SK-N-SH (cell line): ENCODE measurements around the gene NR1D2. TPM values are rescaled to one million over a fixed set of nuclear protein-coding genes. Genes with fewer than 3 reads are reported as not detected.

Experiments used
- CTCF ChIA-PET: fragments of 300-600, 350-600 bp; formaldehyde crosslinking; extraction: SDS; loops from one replicate; lab custom pipeline; 2021; lab: Yijun Ruan, JAX
- POLR2A ChIA-PET: fragments of 350-600 bp; sonication (Branson Sonifier 250); formaldehyde crosslinking; extraction: SDS; loops from one replicate; lab custom pipeline; 2020; ENCODE audit warnings: antibody characterized with exemption, inconsistent platforms; lab: Yijun Ruan, JAX
- DNase-seq: peaks from one replicate; pipeline ENCODE4 v3.0.0; 2012
- H2AFZ ChIP-seq: fragments of 200-600 bp; sonication (generic); 2 replicates; pipeline ENCODE4 v1.8.1; 2016; ENCODE audit warnings: antibody characterized with exemption, mild to moderate bottlenecking, low read depth
- H3F3A ChIP-seq: fragments of 200-600 bp; sonication (generic); replicated peaks from 2 replicates; pipeline ENCODE3; 2016; ENCODE audit warnings: antibody characterized with exemption, mild to moderate bottlenecking; ENCODE audit not compliant: insufficient read depth
- H3K27ac ChIP-seq, 2 experiments: fragments of 200-500 bp in 1 of 2; fragments of 200-600 bp in 1 of 2; sonication (Bioruptor generic) in 1 of 2; sonication (generic), shearing (Covaris generic) in 1 of 2; 2 replicates each; pipeline versions ENCODE4 v1.5.1 to v1.6.1; 2014 to 2016; ENCODE audit warnings: low read depth in 2 of 2, inconsistent platforms in 1 of 2, low read length in 1 of 2, mild to moderate bottlenecking in 1 of 2, mixed read lengths in 1 of 2
- H3K27me3 ChIP-seq: fragments of 200-600 bp; sonication (generic), shearing (Covaris generic); 2 replicates; pipeline ENCODE4 v1.6.1; 2016; ENCODE audit warnings: mixed run types; ENCODE audit not compliant: insufficient read depth
- H3K36me3 ChIP-seq, 2 experiments: fragments of 200-500 bp in 1 of 2; fragments of 200-600 bp in 1 of 2; sonication (Bioruptor generic) in 1 of 2; sonication (generic) in 1 of 2; replicated peaks in 1 of 2; 2 replicates each; pipeline versions ENCODE3 to v1.5.1; 2014 to 2016; ENCODE audit warnings: low read length in 1 of 2, mild to moderate bottlenecking in 1 of 2; ENCODE audit not compliant: insufficient read depth in 2 of 2, control insufficient read depth in 1 of 2
- H3K4me1 ChIP-seq, 2 experiments: fragments of 200-500 bp in 1 of 2; fragments of 200-600 bp in 1 of 2; sonication (Bioruptor generic) in 1 of 2; sonication (generic), shearing (Covaris generic) in 1 of 2; 2 replicates each; pipeline versions ENCODE4 v1.5.1 to v1.6.1; 2014 to 2016; ENCODE audit warnings: low read depth in 1 of 2, low read length in 1 of 2, mixed run types in 1 of 2; ENCODE audit not compliant: insufficient read depth in 2 of 2, control insufficient read depth in 1 of 2
- H3K4me2 ChIP-seq: fragments of 200-600 bp; sonication (generic), shearing (Covaris generic); 2 replicates; pipeline ENCODE4 v1.6.1; 2017; ENCODE audit warnings: mixed run types
- H3K4me3 ChIP-seq, 2 experiments: fragments of 200-500 bp in 1 of 2; fragments of 200-600 bp in 1 of 2; sonication (Bioruptor generic) in 1 of 2; sonication (generic), shearing (Covaris generic) in 1 of 2; 2 replicates each; pipeline versions ENCODE4 v1.5.1 to v1.8.1; 2014 to 2016; ENCODE audit warnings: low read depth in 2 of 2, inconsistent platforms in 1 of 2, low read length in 1 of 2, mild to moderate bottlenecking in 1 of 2, mixed read lengths in 1 of 2, moderate library complexity in 1 of 2
- H3K79me2 ChIP-seq: fragments of 200-600 bp; sonication (generic); 2 replicates; pipeline ENCODE4 v1.8.1; 2017; ENCODE audit warnings: mild to moderate bottlenecking; ENCODE audit not compliant: insufficient read depth
- H3K9ac ChIP-seq: fragments of 200-600 bp; sonication (generic); 2 replicates; pipeline ENCODE4 v1.6.1; 2017; ENCODE audit warnings: mixed run types
- H3K9me2 ChIP-seq: fragments of 200-600 bp; sonication (generic); 2 replicates; pipeline ENCODE4 v1.6.1; 2017; ENCODE audit warnings: mixed run types
- H3K9me3 ChIP-seq: fragments of 200-600 bp; sonication (generic); 2 replicates; pipeline ENCODE4 v1.6.1; 2017; ENCODE audit warnings: mixed run types, mild to moderate bottlenecking, moderate library complexity
- H4K20me1 ChIP-seq: fragments of 200-600 bp; sonication (generic); 2 replicates; pipeline ENCODE4 v1.6.1; 2017; ENCODE audit warnings: mild to moderate bottlenecking, mixed run types; ENCODE audit not compliant: insufficient read depth
- CHD2 ChIP-seq: fragments of 150-350 bp; IDR thresholded peaks from 2 replicates; pipeline ENCODE4 v1.6.1; 2018; ENCODE audit warnings: low read length; ENCODE audit not compliant: partially characterized antibody
- EP300 ChIP-seq, 2 experiments: IDR thresholded peaks; 2 replicates each; pipeline versions ENCODE4 v1.4.0 to v1.6.1; 2012; ENCODE audit warnings: borderline replicate concordance in 1 of 2, low read depth in 1 of 2, low read length in 1 of 2
- EZH2phosphoT487 ChIP-seq: fragments of 200-600 bp; sonication (generic); IDR thresholded peaks from 2 replicates; pipeline ENCODE4 v1.6.1; 2017; ENCODE audit warnings: low read depth, mixed run types, mild to moderate bottlenecking, antibody characterized with exemption, moderate library complexity, borderline replicate concordance
- FOXJ3 ChIP-seq: sonication (generic); formaldehyde crosslinking; IDR thresholded peaks from 2 replicates; pipeline ENCODE4 v1.5.1; 2020; ENCODE audit warnings: mild to moderate bottlenecking, missing genetic modification reagents
- GATA2 ChIP-seq: sonication (generic); formaldehyde crosslinking; IDR thresholded peaks from 2 replicates; pipeline ENCODE4 v1.5.0; 2020; ENCODE audit warnings: mild to moderate bottlenecking, missing genetic modification reagents
- MXI1 ChIP-seq: IDR thresholded peaks from 2 replicates; pipeline ENCODE4 v1.6.1; 2012; ENCODE audit warnings: mild to moderate bottlenecking, low read depth, low read length, improper control_type of control experiment
- NFIC ChIP-seq: IDR thresholded peaks from 2 replicates; pipeline ENCODE4 v1.4.0; 2012; ENCODE audit warnings: borderline replicate concordance
- NRF1 ChIP-seq: IDR thresholded peaks from 2 replicates; pipeline ENCODE4 v1.6.1; 2012; ENCODE audit warnings: low read depth, mild to moderate bottlenecking, low read length
- POLR2AphosphoS5 ChIP-seq: IDR thresholded peaks from 2 replicates; pipeline ENCODE4 v1.6.1; 2012; ENCODE audit warnings: low read depth, low read length
- RAD21 ChIP-seq: IDR thresholded peaks from 2 replicates; pipeline ENCODE4 v1.6.1; 2012; ENCODE audit warnings: mild to moderate bottlenecking, low read length
- RCOR1 ChIP-seq: fragments of 150-350 bp; IDR thresholded peaks from 2 replicates; pipeline ENCODE4 v1.6.1; 2017; ENCODE audit warnings: antibody characterized with exemption, low read length
- RFX5 ChIP-seq: IDR thresholded peaks from 2 replicates; pipeline ENCODE4 v1.6.1; 2012; ENCODE audit warnings: mild to moderate bottlenecking, improper control_type of control experiment, low read length
- TCF12 ChIP-seq: IDR thresholded peaks from 2 replicates; pipeline ENCODE4 v1.4.0; 2012
- TEAD4 ChIP-seq: IDR thresholded peaks from 2 replicates; pipeline ENCODE4 v1.4.0; 2012; ENCODE audit warnings: mild to moderate bottlenecking, borderline replicate concordance; ENCODE audit not compliant: insufficient read depth
- WGBS: methylation state at CpG from one replicate; pipeline ENCODE4 v1.1.6; 2017; ENCODE audit warnings: low lambda C conversion rate; 5-methylcytosine and 5-hydroxymethylcytosine counted together
- polyA plus RNA-seq, 3 experiments: library from polyadenylated mRNA; depleted of rRNA; stranded (reverse); fragments of >200 nt; gene quantifications; 2 replicates each; pipeline ENCODE4 v1.2.3, GENCODE V29; 2012
- TF ChIP-seq, protein P1 (sequence below): IDR thresholded peaks from 2 replicates; pipeline ENCODE4; 2012

The NR1D2 gene
- polyA plus RNA-seq, 1 of the 3 experiments (the other 2 are of a cell fraction) = 12.0 TPM

DNA sequence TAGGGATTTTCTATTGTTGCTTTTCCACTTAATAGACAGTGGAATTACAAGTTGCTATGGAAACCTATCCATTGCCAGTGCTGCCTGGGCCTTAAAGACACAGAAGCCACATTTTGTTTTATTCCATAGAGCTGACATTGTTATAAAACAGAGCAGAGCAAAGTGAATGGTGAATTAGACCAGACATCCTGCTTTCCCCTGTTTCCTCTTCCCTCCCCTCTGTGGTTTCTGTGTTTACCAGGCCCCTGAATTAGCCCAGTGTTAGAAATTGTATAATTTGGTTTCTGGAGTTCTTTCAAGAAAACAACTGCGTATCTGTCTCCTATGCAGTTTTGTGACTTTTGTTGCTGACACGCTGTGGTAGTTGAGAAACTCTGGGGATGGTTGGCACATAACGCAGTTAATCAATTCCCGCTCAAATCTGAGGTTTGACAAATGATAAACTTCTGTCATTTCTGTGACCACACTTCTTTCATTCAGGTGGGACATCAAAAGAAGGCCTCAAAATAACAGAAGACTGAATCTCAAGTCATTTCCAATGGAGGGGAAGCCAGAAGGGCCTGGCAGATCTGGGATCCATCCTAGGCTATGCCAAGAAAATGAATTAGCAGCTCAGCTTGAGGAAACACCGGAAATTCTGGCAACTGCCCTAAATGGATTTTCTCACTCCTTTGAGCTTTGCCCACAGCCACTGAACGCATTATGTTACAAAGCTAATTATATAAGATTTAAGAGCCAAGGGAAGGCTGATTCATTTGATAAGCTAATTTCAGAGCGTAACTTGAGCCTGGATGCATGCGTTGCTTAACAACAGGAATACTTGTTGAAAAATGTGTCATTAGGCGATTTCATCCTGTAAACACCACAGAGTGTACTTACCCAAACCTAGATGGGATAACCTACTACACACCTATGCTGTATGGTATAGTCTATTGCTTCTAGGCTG is 46.9 kb downstream of the NR1D2 start:
- Histone ChIP-seq H2AFZ (no peak overlapping the region), H4K20me1 (no peaks in the 10 kb centered on the region), H3K4me2 (peak overlapping the region; percentile 15; the same call in 1 of the 2 replicates), H3K27me3 (no peaks in the 10 kb centered on the region), H3K36me3 (no peaks in the 10 kb centered on the region), H3K27ac (peak overlapping the region; percentile 62 to 99), H3K9me2 (no peaks in the 10 kb centered on the region), H3K4me1 (peaks cover 35 to 47% of the 10 kb centered on the region in 2 experiments), H3F3A (peaks cover 9% of the 10 kb centered on the region), H3K79me2 (no peaks in the 10 kb centered on the region), H3K9ac (no peak overlapping the region), H3K4me3 (no peak overlapping the region), H3K9me3 (no peaks in the 10 kb centered on the region)
- TF ChIP-seq, protein P1, sequence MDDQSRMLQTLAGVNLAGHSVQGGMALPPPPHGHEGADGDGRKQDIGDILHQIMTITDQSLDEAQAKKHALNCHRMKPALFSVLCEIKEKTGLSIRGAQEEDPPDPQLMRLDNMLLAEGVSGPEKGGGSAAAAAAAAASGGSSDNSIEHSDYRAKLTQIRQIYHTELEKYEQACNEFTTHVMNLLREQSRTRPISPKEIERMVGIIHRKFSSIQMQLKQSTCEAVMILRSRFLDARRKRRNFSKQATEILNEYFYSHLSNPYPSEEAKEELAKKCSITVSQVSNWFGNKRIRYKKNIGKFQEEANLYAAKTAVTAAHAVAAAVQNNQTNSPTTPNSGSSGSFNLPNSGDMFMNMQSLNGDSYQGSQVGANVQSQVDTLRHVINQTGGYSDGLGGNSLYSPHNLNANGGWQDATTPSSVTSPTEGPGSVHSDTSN = peak; percentile 82
- peak; percentile 44; the same call in 1 of the 2 replicates for TF ChIP-seq NFIC
- TF ChIP-seq MXI1 = peak; percentile 55; the same call in 1 of the 2 replicates
- no peak for TF ChIP-seq RFX5
- peak; percentile 86 for TF ChIP-seq TCF12
- TF ChIP-seq TEAD4 = 0 out of 2 replicates have a peak, but pooled peaks have one; percentile 26
- TF ChIP-seq FOXJ3 (CRISPR knock-in tag) = peak; percentile 83
- peak; percentile 93 for TF ChIP-seq GATA2 (CRISPR knock-in tag)
- TF ChIP-seq POLR2AphosphoS5 = peak; percentile 67
- TF ChIP-seq EZH2phosphoT487 = no peak
- peak; percentile 76 for TF ChIP-seq RCOR1
- no peak for TF ChIP-seq NRF1
- TF ChIP-seq EP300 (IDR thresholded peaks at IDR 0.05; ENCODE audit: borderline replicate concordance in 1 of 2, low read depth in 1 of 2, low read length in 1 of 2) = peak; percentile 56 to 97; a peak in 3 of 4 replicates
- peak; percentile 63 for TF ChIP-seq CHD2
- peak; percentile 25 for TF ChIP-seq RAD21
- ChIA-PET CTCF (interaction anchor here (0.8 to 1.0 kb wide), 3 partner anchors 8 to 103 kb away, joined by 3 read pairs; partner anchors contain the start of genes NKIRAS1 and RPL15), POLR2A (interaction anchor here (0.6 to 6.4 kb wide), 3 partner anchors 11 to 75 kb away, joined by 3 to 49 read pairs (median 4); partner anchors contain the start of genes NKIRAS1 and RPL15)
- WGBS = 35% methylated on average over 9 of the region's 9 CpGs
- peak; percentile 69 for DNase-seq
